Hepatocyte (in vitro differentiated cells): ENCODE results near the gene SPTBN5. TPM values are rescaled to one million over a fixed set of nuclear protein-coding genes. Genes with fewer than 3 reads are reported as not detected.

Experiments
- DNase-seq: peaks from one replicate; pipeline ENCODE4 v3.0.0-alpha.2; 2016; ENCODE audit warnings: low spot score
- H2AFZ ChIP-seq: fragments of 200-600 bp; sonication (generic); 2 replicates; pipeline ENCODE4 v1.6.0; 2016; ENCODE audit warnings: antibody characterized with exemption, mild to moderate bottlenecking
- H3K27ac ChIP-seq: fragments of 200-600 bp; sonication (generic); 2 replicates; pipeline ENCODE4 v1.5.1; 2016; ENCODE audit warnings: mild to moderate bottlenecking
- H3K27me3 ChIP-seq: fragments of 200-600 bp; sonication (generic); 2 replicates; pipeline ENCODE4 v1.6.1; 2016
- H3K36me3 ChIP-seq: fragments of 200-600 bp; sonication (generic); replicated peaks from 2 replicates; pipeline ENCODE4 v1.5.1; 2016; ENCODE audit warnings: low read depth; ENCODE audit not compliant: insufficient read depth
- H3K4me1 ChIP-seq: fragments of 200-600 bp; sonication (generic); 2 replicates; pipeline ENCODE4 v1.5.1; 2016; ENCODE audit warnings: mild to moderate bottlenecking, moderate library complexity; ENCODE audit not compliant: insufficient read depth
- H3K4me2 ChIP-seq: fragments of 200-600 bp; sonication (generic); 2 replicates; pipeline ENCODE4 v1.6.0; 2016
- H3K4me3 ChIP-seq: fragments of 200-600 bp; sonication (generic); 2 replicates; pipeline ENCODE4 v1.5.1; 2016; ENCODE audit warnings: mild to moderate bottlenecking
- H3K79me2 ChIP-seq: fragments of 200-600 bp; sonication (generic); 2 replicates; pipeline ENCODE4 v1.6.0; 2017; ENCODE audit warnings: mild to moderate bottlenecking
- H3K9me2 ChIP-seq: fragments of 200-600 bp; sonication (generic); replicated peaks from 2 replicates; pipeline ENCODE4 v1.6.0; 2017; ENCODE audit warnings: mild to moderate bottlenecking; ENCODE audit not compliant: insufficient read depth
- H3K9me3 ChIP-seq: fragments of 200-600 bp; sonication (generic); 2 replicates; pipeline ENCODE4 v1.5.1; 2016; ENCODE audit warnings: low read depth, mild to moderate bottlenecking
- H4K20me1 ChIP-seq: fragments of 200-600 bp; sonication (generic); 2 replicates; pipeline ENCODE4 v1.6.0; 2016; ENCODE audit warnings: mild to moderate bottlenecking; ENCODE audit not compliant: insufficient read depth, poor library complexity, severe bottlenecking
- CTCF ChIP-seq: fragments of 200-600 bp; sonication (generic); IDR thresholded peaks from 2 replicates; pipeline ENCODE4 v1.5.1; 2016; ENCODE audit warnings: antibody characterized with exemption, mild to moderate bottlenecking; ENCODE audit not compliant: poor library complexity
- EZH2 ChIP-seq: fragments of 200-600 bp; sonication (generic); IDR thresholded peaks from 2 replicates; pipeline ENCODE4 v1.6.1; 2016; ENCODE audit warnings: antibody characterized with exemption, mild to moderate bottlenecking, borderline replicate concordance
- EZH2phosphoT487 ChIP-seq: fragments of 200-600 bp; sonication (generic); IDR thresholded peaks from one replicate; pipeline ENCODE4 v1.6.1; 2018; ENCODE audit warnings: antibody characterized with exemption, mild to moderate bottlenecking, low read depth, moderate library complexity; ENCODE audit not compliant: unreplicated experiment, severe bottlenecking
- WGBS: methylation state at CpG from one replicate; pipeline ENCODE4 v1.1.6; 2016; ENCODE audit warnings: low lambda C conversion rate; ENCODE audit errors: missing lambda C conversion rate; 5-methylcytosine and 5-hydroxymethylcytosine counted together
- polyA plus RNA-seq: library from polyadenylated mRNA; unstranded; fragments of >200 nt; fragmentation: Nextera tagmentation; extraction: Ambion mirVana; gene quantifications from 2 replicates; pipeline ENCODE4 v1.2.1, GENCODE V29; 2016
- total RNA-seq: library from RNA; depleted of rRNA; stranded (reverse); fragments of >200 nt; gene quantifications from 2 replicates; pipeline ENCODE4 v1.2.3, GENCODE V29; 2014

Gene SPTBN5
- total and polyA plus RNA-seq, 2 experiments from 2014 or later, result 1.7 to 1.9 TPM

DNA sequence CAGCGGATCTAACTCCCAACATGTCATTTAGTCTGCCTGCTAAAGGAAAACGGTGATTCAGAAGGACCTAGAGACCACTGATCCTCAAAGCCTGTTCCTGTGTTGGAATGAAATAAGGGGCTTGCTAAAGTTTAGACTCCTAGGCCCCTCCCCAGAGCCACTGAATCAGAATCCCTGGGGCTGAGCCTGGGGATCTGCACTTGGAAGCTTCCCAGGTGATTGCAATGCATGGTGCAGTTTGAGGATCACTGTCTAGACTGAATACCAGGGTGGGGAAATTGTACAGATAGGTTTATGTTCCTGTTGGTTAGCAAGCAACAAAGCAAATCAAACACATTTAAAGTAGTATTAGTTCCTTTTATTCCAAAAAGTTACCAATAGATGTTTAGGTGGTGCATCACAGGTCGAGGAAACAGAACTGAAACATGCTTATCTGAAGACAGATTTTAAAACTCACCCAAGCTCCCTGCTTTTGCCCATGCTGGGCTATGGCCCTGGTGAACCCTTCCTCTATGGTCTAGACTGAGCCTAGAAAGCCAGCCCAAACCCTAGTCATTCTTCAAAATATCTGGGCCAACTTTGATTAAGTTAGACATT lies 29.6 kb upstream of the SPTBN5 start:
- WGBS, result 84% methylated on average over 3 of the region's 3 CpGs
- Histone ChIP-seq H3K79me2 (peaks cover 20% of the 10 kb centered on the region), H3K4me2 (no peak overlapping the region), H3K9me2 (no peaks in the 10 kb centered on the region), H3K4me1 (peaks cover 70% of the 10 kb centered on the region), H3K9me3 (no peaks in the 10 kb centered on the region), H3K4me3 (no peak overlapping the region), H3K27ac (peak overlapping the region; percentile 88), H3K36me3 (no peaks in the 10 kb centered on the region), H4K20me1 (no peaks in the 10 kb centered on the region), H2AFZ (no peak overlapping the region), H3K27me3 (no peaks in the 10 kb centered on the region)
- DNase-seq, result no peak
- TF ChIP-seq EZH2, result no peak
- no peak for TF ChIP-seq CTCF
- TF ChIP-seq EZH2phosphoT487, result no peak

DNA sequence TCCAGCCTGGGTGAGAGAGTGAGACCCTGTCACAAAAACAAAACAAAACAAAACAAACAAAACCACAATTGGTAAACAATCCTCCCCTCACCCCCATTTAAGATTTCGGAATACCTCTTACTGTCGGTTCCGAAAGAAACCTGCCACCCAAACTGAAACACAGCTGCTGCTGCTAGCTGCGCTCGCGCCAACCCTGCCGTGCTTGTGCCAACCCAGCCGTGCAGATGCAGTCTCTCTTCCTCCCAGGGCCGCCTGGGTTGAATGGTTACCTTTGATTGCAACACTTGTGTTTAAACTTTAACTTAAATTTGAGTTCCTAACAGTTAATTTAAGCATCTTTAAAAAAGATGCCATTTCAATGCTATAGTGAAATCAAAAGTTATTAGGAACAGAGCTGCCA lies 28.5 kb upstream of the SPTBN5 start:
- no peak for DNase-seq
- Histone ChIP-seq H4K20me1 (no peaks in the 10 kb centered on the region), H2AFZ (no peak overlapping the region), H3K4me3 (no peak overlapping the region), H3K27ac (peak overlapping the region; percentile 88), H3K4me1 (peaks cover 61% of the 10 kb centered on the region), H3K9me2 (no peaks in the 10 kb centered on the region), H3K79me2 (peaks cover 20% of the 10 kb centered on the region), H3K36me3 (no peaks in the 10 kb centered on the region), H3K9me3 (no peaks in the 10 kb centered on the region), H3K4me2 (peak overlapping the region; percentile 1), H3K27me3 (no peaks in the 10 kb centered on the region)
- TF ChIP-seq EZH2, result no peak
- no peak for TF ChIP-seq CTCF
- no peak for TF ChIP-seq EZH2phosphoT487
- WGBS, result 82% methylated on average over 9 of the region's 9 CpGs

GRCh38 chr15:41921639-41922038 lies 27.8 kb upstream of the SPTBN5 start:
- Histone ChIP-seq H3K4me1 (peaks cover 54% of the 10 kb centered on the region), H3K27me3 (no peaks in the 10 kb centered on the region), H3K4me3 (no peak overlapping the region), H3K36me3 (no peaks in the 10 kb centered on the region), H3K9me3 (no peaks in the 10 kb centered on the region), H2AFZ (no peak overlapping the region), H3K4me2 (peak overlapping the region; percentile 35), H4K20me1 (no peaks in the 10 kb centered on the region), H3K79me2 (peaks cover 20% of the 10 kb centered on the region), H3K27ac (peak overlapping the region; percentile 88), H3K9me2 (no peaks in the 10 kb centered on the region)
- no peak for TF ChIP-seq EZH2phosphoT487
- no peak for TF ChIP-seq EZH2
- no peak for TF ChIP-seq CTCF
- no peak for DNase-seq
- 89% methylated on average over 5 of the region's 5 CpGs for WGBS
